Measurements from ENCODE around the gene TAF15.

The TAF15 gene

GRCh38 chr17:35889818-35890773 lies 80.8 kb downstream of the TAF15 start:
- TF ChIP-seq CTCF (IDR thresholded peaks at IDR 0.05; ENCODE audit: control extremely low read depth, extremely low read depth, low read depth, missing control alignments): no peak
- no peak for DNase-seq (ENCODE audit: extremely low spot score)
- POLR2A ChIA-PET: interaction anchor here (0.8 kb wide), 1 partner anchor 9 kb away, joined by 4 read pairs; no protein-coding TSS in a partner anchor
- CTCF ChIA-PET: interaction anchor here (1.1 to 4.4 kb wide), 4 partner anchors 10 to 42 kb away, joined by 3 to 17 read pairs (median 4); partner anchors contain the start of gene CCL5

- no peak for TF ChIP-seq CTCF (IDR thresholded peaks at IDR 0.05; ENCODE audit: control extremely low read depth, extremely low read depth, low read depth, missing control alignments)
- ChIA-PET POLR2A (interaction anchor here (0.7 to 0.8 kb wide), 2 partner anchors 10 to 65 kb away, joined by 3 to 4 read pairs; no protein-coding TSS in a partner anchor), CTCF (interaction anchor here (1.1 to 4.4 kb wide), 2 partner anchors 10 to 30 kb away, joined by 3 to 17 read pairs; partner anchors contain the start of gene CCL5)
- peak; percentile 50 for DNase-seq (ENCODE audit: extremely low spot score)
These were observed 81.5 kb downstream of the TAF15 start for GRCh38 chr17:35890774-35891155.

- POLR2A ChIA-PET: interaction anchor here (0.7 kb wide), 1 partner anchor 65 kb away, joined by 3 read pairs; no protein-coding TSS in a partner anchor
These were observed 82.0 kb downstream of the TAF15 start for GRCh38 chr17:35891269-35891668.

GRCh38 chr17:35892091-35893035 lies 83.1 kb downstream of the TAF15 start:
- no peak for TF ChIP-seq CTCF (IDR thresholded peaks at IDR 0.05; ENCODE audit: control extremely low read depth, extremely low read depth, low read depth, missing control alignments)
- peak; percentile 50 for DNase-seq (ENCODE audit: extremely low spot score)
- ChIA-PET CTCF (interaction anchor here (1.0 to 1.3 kb wide), 2 partner anchors 12 to 23 kb away, joined by 4 read pairs; partner anchors contain the start of gene CCL5), POLR2A (interaction anchor here (0.8 kb wide), 1 partner anchor 38 kb away, joined by 3 read pairs; no protein-coding TSS in a partner anchor)

More at GRCh38 chr17:35891269-35891668, 82.0 kb downstream of the TAF15 start:
- no peak for TF ChIP-seq CTCF (IDR thresholded peaks at IDR 0.05; ENCODE audit: control extremely low read depth, extremely low read depth, low read depth, missing control alignments)
- DNase-seq (ENCODE audit: extremely low spot score): no peak
- CTCF ChIA-PET: interaction anchor here (1.1 to 4.4 kb wide), 2 partner anchors 11 to 30 kb away, joined by 3 to 17 read pairs; partner anchors contain the start of gene CCL5

GRCh38 chr17:35893751-35894150 lies 84.5 kb downstream of the TAF15 start:
- TF ChIP-seq CTCF (IDR thresholded peaks at IDR 0.05; ENCODE audit: control extremely low read depth, extremely low read depth, low read depth, missing control alignments): no peak
- ChIA-PET CTCF (interaction anchor here (2.1 kb wide), 1 partner anchor 37 kb away, joined by 5 read pairs; no protein-coding TSS in a partner anchor), POLR2A (interaction anchor here (1.2 kb wide), 1 partner anchor 14 kb away, joined by 3 read pairs; no protein-coding TSS in a partner anchor)
- DNase-seq (ENCODE audit: extremely low spot score): no peak

Measured in GM10248 (cell line).